Measurements from ENCODE around the gene SPAG16.
A peak's percentile ranks its signal among the peaks of the same experiment; 100 is the strongest.

Gene SPAG16

GRCh38 chr2:213847316-213847715 lies 563.1 kb downstream of the SPAG16 start (continued):
- TF ChIP-seq PATZ1 (CRISPR knock-in tag; IDR thresholded peaks at IDR 0.05; ENCODE audit: borderline replicate concordance), result no peak
- TF ChIP-seq ZNF70 (CRISPR knock-in tag; IDR thresholded peaks at IDR 0.05), result no peak
- TF ChIP-seq OSR1 (CRISPR knock-in tag; IDR thresholded peaks at IDR 0.05), result no peak
- TF ChIP-seq PPARA (CRISPR knock-in tag; IDR thresholded peaks at IDR 0.05; ENCODE audit: borderline replicate concordance), result no peak

GRCh38 chr2:213848631-213849030 lies 564.4 kb downstream of the SPAG16 start:
- ATAC-seq, result peak; percentile 76
- TF ChIP-seq CSRNP3 (CRISPR knock-in tag; IDR thresholded peaks at IDR 0.05) (no peak), ZNF565 (CRISPR knock-in tag; conservative IDR thresholded peaks at IDR 0.05; ENCODE audit: low read depth) (no peak), CSDC2 (CRISPR knock-in tag; IDR thresholded peaks at IDR 0.05) (no peak), PPARA (CRISPR knock-in tag; IDR thresholded peaks at IDR 0.05; ENCODE audit: borderline replicate concordance) (no peak), PATZ1 (CRISPR knock-in tag; IDR thresholded peaks at IDR 0.05; ENCODE audit: borderline replicate concordance) (no peak)

- TF ChIP-seq ISL1 (CRISPR knock-in tag; IDR thresholded peaks at IDR 0.05) (no peak), ZC3H10 (CRISPR knock-in tag; IDR thresholded peaks at IDR 0.05) (no peak), ZNF565 (CRISPR knock-in tag; conservative IDR thresholded peaks at IDR 0.05; ENCODE audit: low read depth) (no peak), PATZ1 (CRISPR knock-in tag; IDR thresholded peaks at IDR 0.05; ENCODE audit: borderline replicate concordance) (no peak), ARNTL (CRISPR knock-in tag; IDR thresholded peaks at IDR 0.05; ENCODE audit: borderline replicate concordance, low read depth) (no peak), ZFP3 (CRISPR knock-in tag; IDR thresholded peaks at IDR 0.05) (no peak), ZFP30 (CRISPR knock-in tag; IDR thresholded peaks at IDR 0.05) (no peak), RARB (CRISPR knock-in tag; IDR thresholded peaks at IDR 0.05) (no peak), POU6F1 (CRISPR knock-in tag; IDR thresholded peaks at IDR 0.05; ENCODE audit: borderline replicate concordance, low read depth) (no peak), CSDC2 (CRISPR knock-in tag; IDR thresholded peaks at IDR 0.05) (no peak), CSRNP3 (CRISPR knock-in tag; IDR thresholded peaks at IDR 0.05) (no peak), PPARA (CRISPR knock-in tag; IDR thresholded peaks at IDR 0.05; ENCODE audit: borderline replicate concordance) (no peak), ESRRG (CRISPR knock-in tag; IDR thresholded peaks at IDR 0.05) (no peak)
- ATAC-seq, result no peak
Measured at GRCh38 chr2:213861638-213862037, 577.4 kb downstream of the SPAG16 start.

- ATAC-seq, result no peak
- TF ChIP-seq TOX (CRISPR knock-in tag; IDR thresholded peaks at IDR 0.05; ENCODE audit: borderline replicate concordance) (no peak), PATZ1 (CRISPR knock-in tag; IDR thresholded peaks at IDR 0.05; ENCODE audit: borderline replicate concordance) (no peak), CSRNP3 (CRISPR knock-in tag; IDR thresholded peaks at IDR 0.05) (no peak), ESRRG (CRISPR knock-in tag; IDR thresholded peaks at IDR 0.05) (no peak), ZNF565 (CRISPR knock-in tag; conservative IDR thresholded peaks at IDR 0.05; ENCODE audit: low read depth) (no peak), OSR1 (CRISPR knock-in tag; IDR thresholded peaks at IDR 0.05) (no peak), CSDC2 (CRISPR knock-in tag; IDR thresholded peaks at IDR 0.05) (no peak), ZFP3 (CRISPR knock-in tag; IDR thresholded peaks at IDR 0.05) (no peak), ARNTL (CRISPR knock-in tag; IDR thresholded peaks at IDR 0.05; ENCODE audit: borderline replicate concordance, low read depth) (no peak)
Measured at GRCh38 chr2:213862407-213863076, 578.3 kb downstream of the SPAG16 start.
